Thoracic aorta (tissue), 2 donors: ENCODE results near the gene MAN1A2. TPM values are rescaled to one million over a fixed set of nuclear protein-coding genes. Genes with fewer than 3 reads are reported as not detected.
"Not testable (repeated sequence)": the region's sequence is repeated elsewhere in the genome, so short reads cannot be mapped to it uniquely, and the experiment has no call there.

Experiments
- ATAC-seq: fragments of 150-250 bp; one replicate; pipeline ENCODE4 v1.8.0; 2017; ENCODE audit warnings: low read depth; ENCODE audit not compliant: insufficient number of reproducible peaks, low FRiP score
- DNase-seq: peaks from one replicate; pipeline ENCODE4 v3.0.0-alpha.2; 2020; ENCODE audit warnings: low spot score
- H3K27ac ChIP-seq, 2 donors: fragments of 200-600 bp; sonication (generic); 1 replicate in 1 of 2; 2 replicates in 1 of 2; pipeline ENCODE4 v1.5.1; 2016; ENCODE audit warnings: mild to moderate bottlenecking in 2 of 2, moderate library complexity in 2 of 2
- H3K27me3 ChIP-seq: fragments of 200-600 bp; sonication (generic); replicated peaks from 2 replicates; pipeline ENCODE4 v1.6.0; 2016; ENCODE audit warnings: mild to moderate bottlenecking; ENCODE audit not compliant: insufficient read depth
- H3K36me3 ChIP-seq: fragments of 200-600 bp; sonication (generic); one replicate; pipeline ENCODE4 v1.5.1; 2016
- H3K4me1 ChIP-seq, 2 donors: fragments of 200-600 bp; sonication (generic); 1 replicate in 1 of 2; 2 replicates in 1 of 2; pipeline versions ENCODE4 v1.5.1 to v1.6.0; 2016; ENCODE audit warnings: low read depth in 2 of 2, mild to moderate bottlenecking in 1 of 2; ENCODE audit not compliant: control insufficient read depth in 1 of 2
- H3K4me3 ChIP-seq: fragments of 200-600 bp; sonication (generic); 2 replicates; pipeline ENCODE4 v1.5.1; 2016; ENCODE audit warnings: mild to moderate bottlenecking
- H3K9me3 ChIP-seq: fragments of 200-600 bp; sonication (generic); 2 replicates; pipeline ENCODE4 v1.5.1; 2016
- CTCF ChIP-seq: fragments of 200-600 bp; sonication (generic); IDR thresholded peaks from one replicate; pipeline ENCODE4 v1.5.1; 2019; ENCODE audit warnings: antibody characterized with exemption
- total RNA-seq, 2 donors: library from RNA; depleted of rRNA; stranded (reverse); fragments of >200 nt; gene quantifications; one replicate each; pipeline versions ENCODE4 v1.1.0 to v1.2.3, GENCODE V29; 2016

Gene MAN1A2
- total RNA-seq, 2 donors from 2014 or later, result 27.1 to 48.7 TPM

- TF ChIP-seq CTCF, result no peak
- Histone ChIP-seq H3K36me3 (peaks cover 7% of the 10 kb centered on the region), H3K27ac (no peak overlapping the region), H3K4me1 (no peaks in the 10 kb centered on the region), H3K9me3 (no peaks in the 10 kb centered on the region), H3K27me3 (no peaks in the 10 kb centered on the region), H3K4me3 (no peak overlapping the region)
- ATAC-seq (no peak), DNase-seq (no peak)
Observed at GRCh38 chr1:117473063-117473462, 105.8 kb downstream of the MAN1A2 start.

DNA sequence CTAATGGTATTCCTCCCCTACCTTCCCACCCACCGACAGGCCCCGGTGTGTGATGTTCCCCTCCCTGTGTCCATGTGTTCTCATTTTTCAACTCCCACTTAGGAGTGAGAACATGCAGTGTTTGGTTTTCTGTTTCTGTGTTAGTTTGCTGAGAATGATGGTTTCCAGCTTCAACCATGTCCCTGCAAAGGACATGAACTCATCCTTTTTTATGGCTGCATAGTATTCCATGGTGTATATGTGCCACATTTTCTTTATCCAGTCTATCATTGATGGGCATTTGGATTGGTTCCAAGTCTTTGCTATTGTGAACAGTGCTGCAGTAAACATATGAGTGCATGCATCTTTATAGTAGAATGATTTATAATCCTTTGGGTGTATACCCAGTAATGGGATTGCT lies 108.2 kb downstream of the MAN1A2 start:
- not testable (repeated sequence) for H3K27ac ChIP-seq, DNase-seq, H3K9me3 ChIP-seq, H3K4me3 ChIP-seq, ATAC-seq, H3K27me3 ChIP-seq, H3K36me3 ChIP-seq, H3K4me1 ChIP-seq

- no peaks in the 10 kb centered on the region for H3K9me3 ChIP-seq
- DNase-seq (no peak), ATAC-seq (no peak)
- no peaks in the 10 kb centered on the region for H3K4me1 ChIP-seq
- no peak for TF ChIP-seq CTCF
- H3K4me3 ChIP-seq, result no peak overlapping the region
- no peaks in the 10 kb centered on the region for H3K36me3 ChIP-seq
- H3K27ac ChIP-seq, result no peak overlapping the region
- H3K27me3 ChIP-seq, result no peaks in the 10 kb centered on the region
Observed at GRCh38 chr1:117479086-117479485, 111.8 kb downstream of the MAN1A2 start.

DNA sequence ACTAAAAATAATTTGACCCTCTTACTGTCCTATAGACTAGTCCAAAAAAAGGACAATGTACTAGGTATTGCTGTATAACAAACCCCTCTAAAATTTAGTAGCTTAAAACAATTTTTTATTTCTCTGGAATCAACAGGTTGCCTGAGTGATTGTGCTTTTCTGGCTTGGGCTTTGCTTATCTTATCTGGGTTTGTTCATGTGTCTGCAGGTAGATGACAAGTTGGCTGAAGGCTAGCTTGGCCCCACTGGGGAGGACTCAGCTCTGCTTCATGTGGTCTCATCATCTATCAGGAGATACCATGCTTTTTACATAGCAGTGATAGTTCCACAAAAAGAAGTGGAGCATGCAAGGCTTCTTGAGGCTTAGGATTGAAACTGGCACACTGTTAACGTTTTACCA lies 114.2 kb downstream of the MAN1A2 start:
- ATAC-seq (no peak), DNase-seq (no peak)
- no peaks in the 10 kb centered on the region for H3K27me3 ChIP-seq
- no peaks in the 10 kb centered on the region for H3K9me3 ChIP-seq
- no peaks in the 10 kb centered on the region for H3K4me1 ChIP-seq
- H3K36me3 ChIP-seq, result no peaks in the 10 kb centered on the region
- no peak overlapping the region for H3K27ac ChIP-seq
- H3K4me3 ChIP-seq, result no peak overlapping the region
- TF ChIP-seq CTCF, result no peak

DNA sequence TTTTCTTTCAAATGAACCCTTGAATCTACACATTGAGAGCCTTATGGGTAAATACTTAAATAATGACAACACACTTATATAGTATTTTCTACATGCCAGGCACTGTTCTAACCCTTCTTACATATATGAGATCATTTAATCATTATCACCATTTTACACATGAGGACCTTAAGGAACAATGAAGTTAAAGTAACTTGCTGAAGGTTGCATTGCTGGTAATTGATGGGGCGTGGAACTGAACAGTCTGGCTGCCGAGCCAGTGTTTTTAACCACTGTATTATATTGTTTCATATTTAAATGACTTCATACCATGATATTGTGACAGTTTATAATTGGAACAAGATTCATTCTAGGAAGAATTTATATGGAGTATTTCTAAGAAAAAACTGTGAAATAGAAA lies 126.7 kb downstream of the MAN1A2 start:
- Histone ChIP-seq H3K36me3 (peaks cover 3% of the 10 kb centered on the region), H3K9me3 (no peaks in the 10 kb centered on the region), H3K4me3 (no peak overlapping the region), H3K4me1 (no peaks in the 10 kb centered on the region), H3K27me3 (no peaks in the 10 kb centered on the region), H3K27ac (no peak overlapping the region)
- DNase-seq, result no peak
- no peak for ATAC-seq
- TF ChIP-seq CTCF, result no peak

- H3K4me1 ChIP-seq, result no peaks in the 10 kb centered on the region
- no peak overlapping the region for H3K4me3 ChIP-seq
- H3K27me3 ChIP-seq, result no peaks in the 10 kb centered on the region
- no peak overlapping the region for H3K27ac ChIP-seq
- peaks cover 3% of the 10 kb centered on the region for H3K36me3 ChIP-seq
- TF ChIP-seq CTCF, result no peak
- no peaks in the 10 kb centered on the region for H3K9me3 ChIP-seq
- no peak for ATAC-seq
- no peak for DNase-seq
Observed at GRCh38 chr1:117495068-117495467, 127.8 kb downstream of the MAN1A2 start.
